Astrocyte of the cerebellum (primary cell): ENCODE data around the gene ADGRD1.

Experiments used
- DNase-seq: peaks from one replicate; pipeline ENCODE4 v3.0.0-alpha.2; 2011; ENCODE audit warnings: low read depth
- H3K4me3 ChIP-seq: 2 replicates; pipeline ENCODE4 v1.5.1; 2011; ENCODE audit warnings: mild to moderate bottlenecking, low read depth, low read length, moderate library complexity
- CTCF ChIP-seq: IDR thresholded peaks from 2 replicates; pipeline ENCODE4 v1.5.1; 2012; ENCODE audit warnings: low read length, low read depth, moderate library complexity, mild to moderate bottlenecking; ENCODE audit errors: missing control alignments
- in situ Hi-C: cut with HindIII; loops from 2 replicates; pipeline ENCODE4 v1.10.0; 2017; ENCODE audit warnings: low sequenced_read_pairs

Gene ADGRD1

GRCh38 chr12:131043401-131043871 lies 89.7 kb downstream of the ADGRD1 start:
- TF ChIP-seq CTCF, result no peak
- in situ Hi-C loops, result no loop called here

GRCh38 chr12:131044136-131044535 lies 90.4 kb downstream of the ADGRD1 start:
- H3K4me3 ChIP-seq, result no peak overlapping the region
- DNase-seq, result no peak
- in situ Hi-C loops, result no loop called here
- TF ChIP-seq CTCF, result no peak

More at GRCh38 chr12:131043401-131043871, 89.7 kb downstream of the ADGRD1 start:
- H3K4me3 ChIP-seq, result no peak overlapping the region
- DNase-seq, result no peak

- no peak overlapping the region for H3K4me3 ChIP-seq
- in situ Hi-C loops, result no loop called here
- TF ChIP-seq CTCF, result no peak
- no peak for DNase-seq
Observed at GRCh38 chr12:131044760-131045381, 91.2 kb downstream of the ADGRD1 start.

GRCh38 chr12:131045705-131046460 lies 92.2 kb downstream of the ADGRD1 start:
- TF ChIP-seq CTCF, result no peak
- in situ Hi-C loops, result no loop called here
- H3K4me3 ChIP-seq, result no peak overlapping the region
- no peak for DNase-seq

GRCh38 chr12:131046813-131047788 lies 93.4 kb downstream of the ADGRD1 start:
- in situ Hi-C loops, result no loop called here
- no peak overlapping the region for H3K4me3 ChIP-seq
- no peak for DNase-seq
- no peak for TF ChIP-seq CTCF
